HG03060 (cell line): ENCODE results near the gene COL8A1.
"Not testable (repeated sequence)": the region's sequence is repeated elsewhere in the genome, so short reads cannot be mapped to it uniquely, and the experiment has no call there.

Experiments used
- ATAC-seq: cut with Tn5 transposase; IDR thresholded peaks from one replicate; pipeline ENCODE4 v1.9.1; 2021; ENCODE audit warnings: low read depth, moderate number of reproducible peaks; ENCODE audit not compliant: unreplicated experiment

The COL8A1 gene

DNA sequence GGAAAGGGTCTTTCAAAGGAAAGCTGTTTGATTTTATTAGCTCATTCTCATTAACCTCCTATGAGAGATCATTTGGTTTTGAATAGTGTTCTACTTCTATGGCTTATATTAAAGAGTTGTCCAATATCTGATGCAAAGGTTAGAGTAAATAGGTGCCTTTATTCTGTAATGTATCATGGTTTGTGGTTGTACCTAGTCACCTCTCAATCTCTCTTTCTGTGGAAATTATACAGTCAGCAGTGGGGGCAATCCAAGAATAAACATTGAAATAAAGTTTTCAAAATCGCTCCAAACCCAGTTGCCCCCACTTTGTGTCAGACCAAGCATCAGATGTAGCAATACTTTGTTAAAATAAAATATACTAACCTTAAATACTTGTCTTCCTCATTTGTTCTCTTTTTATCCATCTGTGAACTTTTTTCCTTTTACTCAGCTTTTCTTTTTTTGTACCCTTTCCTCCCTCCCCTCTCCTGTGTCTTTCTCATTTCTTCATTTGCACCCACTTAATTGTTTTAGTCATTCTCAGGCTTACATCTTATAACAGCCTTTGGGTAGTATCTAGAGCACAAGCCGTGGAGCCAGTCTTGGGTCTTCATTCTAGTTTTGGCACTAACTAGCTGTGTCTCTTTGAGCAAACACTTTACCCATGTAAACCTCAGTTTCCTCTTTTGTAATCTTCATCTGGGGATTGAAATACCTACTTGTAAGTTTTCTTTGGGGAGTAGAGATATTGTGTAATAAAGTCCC is 196.0 kb downstream of the COL8A1 start:
- no peak for ATAC-seq

DNA sequence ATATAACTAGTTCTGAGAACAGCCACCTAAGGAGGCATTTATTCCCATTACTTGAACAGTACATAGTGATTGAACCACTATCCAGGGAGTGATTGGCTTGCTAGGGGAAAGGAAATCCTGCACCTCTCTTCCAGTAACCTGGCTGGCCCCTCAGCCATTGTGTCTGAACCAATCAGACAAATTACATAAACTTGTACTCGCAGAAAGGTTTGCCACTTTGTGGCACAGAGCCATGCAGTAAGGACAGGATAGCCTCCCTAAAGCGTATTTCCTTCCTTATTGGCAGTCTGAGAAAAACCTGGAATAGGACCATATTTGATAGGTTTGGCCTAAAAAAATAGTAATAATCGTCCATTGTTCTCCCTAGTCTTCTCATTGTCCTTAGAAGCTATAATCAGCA is 198.3 kb downstream of the COL8A1 start:
- ATAC-seq, result no peak

DNA sequence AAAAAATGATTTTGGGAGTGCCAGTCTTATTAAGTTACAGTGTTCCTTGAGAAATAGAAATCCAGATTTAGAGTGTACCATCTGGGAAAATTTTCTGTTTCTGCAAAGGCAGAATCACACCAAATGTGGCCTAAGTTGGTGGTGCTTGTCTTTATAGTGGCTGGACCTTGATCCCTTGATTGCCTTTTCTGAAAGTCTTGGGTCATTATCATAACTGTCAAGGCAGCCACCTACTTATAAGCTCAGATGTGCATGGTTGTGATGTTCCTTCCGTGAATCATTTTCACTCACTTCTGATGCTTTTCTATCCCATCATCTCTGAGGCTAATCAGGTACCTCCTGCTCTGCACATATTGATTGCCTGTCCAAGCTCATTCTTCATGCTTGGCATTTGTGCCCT is 199.3 kb downstream of the COL8A1 start:
- no peak for ATAC-seq

DNA sequence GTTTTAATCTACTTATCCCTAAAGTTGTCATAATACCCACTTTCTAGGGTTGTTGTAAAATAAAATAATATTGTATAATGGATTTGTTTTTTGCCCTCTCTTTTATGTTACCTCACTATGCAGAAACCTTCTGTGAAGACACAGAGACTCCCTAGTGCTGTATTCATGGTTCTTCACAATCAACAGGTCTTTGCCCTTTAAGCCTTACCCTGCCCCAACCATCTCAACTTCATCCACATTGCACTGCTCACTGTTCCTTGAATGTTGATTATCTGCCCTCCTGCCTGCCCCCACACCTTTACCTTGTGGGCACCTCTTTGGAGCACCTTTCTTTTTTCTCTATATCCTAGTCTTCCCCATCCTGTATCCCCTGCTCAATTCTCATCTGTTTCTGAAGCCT is 200.4 kb downstream of the COL8A1 start:
- ATAC-seq, result no peak

DNA sequence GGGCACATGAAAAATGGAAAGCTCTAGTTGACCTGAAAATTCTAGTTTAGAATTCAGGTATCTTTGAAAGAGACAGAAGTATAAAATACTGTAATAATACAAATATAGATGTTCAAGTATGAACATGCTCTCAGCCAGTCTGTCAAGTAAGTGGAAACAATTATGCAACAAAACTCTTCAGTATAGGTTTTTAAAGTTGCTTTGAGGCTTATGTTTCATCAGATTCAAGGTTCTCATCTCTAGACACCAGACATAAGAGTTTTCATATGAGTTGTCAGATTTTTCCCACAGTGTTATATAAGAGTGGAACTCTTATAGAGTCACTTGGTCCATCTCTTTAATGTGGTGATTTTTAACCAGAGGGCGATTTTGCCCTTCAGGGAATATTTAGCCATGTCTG is 201.2 kb downstream of the COL8A1 start:
- ATAC-seq, result no peak

DNA sequence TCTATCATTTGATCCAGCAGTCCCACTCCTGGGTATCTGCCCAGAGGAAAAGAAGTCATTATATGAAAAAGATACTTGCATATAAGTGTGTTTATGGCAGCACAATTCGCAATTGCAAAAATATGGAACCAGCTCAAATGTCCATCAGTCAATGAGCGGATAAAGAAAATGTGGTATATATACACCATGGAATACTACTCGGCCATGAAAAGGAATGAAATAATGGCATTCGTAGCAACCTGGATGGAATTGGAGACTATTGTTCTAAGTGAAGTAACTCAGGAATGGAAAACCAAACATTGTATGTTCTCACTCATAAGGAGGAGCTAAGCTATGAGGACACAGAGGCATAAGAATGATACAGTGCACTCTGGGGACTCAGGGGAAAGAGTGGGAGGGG is 203.6 kb downstream of the COL8A1 start:
- not testable (repeated sequence) for ATAC-seq

DNA sequence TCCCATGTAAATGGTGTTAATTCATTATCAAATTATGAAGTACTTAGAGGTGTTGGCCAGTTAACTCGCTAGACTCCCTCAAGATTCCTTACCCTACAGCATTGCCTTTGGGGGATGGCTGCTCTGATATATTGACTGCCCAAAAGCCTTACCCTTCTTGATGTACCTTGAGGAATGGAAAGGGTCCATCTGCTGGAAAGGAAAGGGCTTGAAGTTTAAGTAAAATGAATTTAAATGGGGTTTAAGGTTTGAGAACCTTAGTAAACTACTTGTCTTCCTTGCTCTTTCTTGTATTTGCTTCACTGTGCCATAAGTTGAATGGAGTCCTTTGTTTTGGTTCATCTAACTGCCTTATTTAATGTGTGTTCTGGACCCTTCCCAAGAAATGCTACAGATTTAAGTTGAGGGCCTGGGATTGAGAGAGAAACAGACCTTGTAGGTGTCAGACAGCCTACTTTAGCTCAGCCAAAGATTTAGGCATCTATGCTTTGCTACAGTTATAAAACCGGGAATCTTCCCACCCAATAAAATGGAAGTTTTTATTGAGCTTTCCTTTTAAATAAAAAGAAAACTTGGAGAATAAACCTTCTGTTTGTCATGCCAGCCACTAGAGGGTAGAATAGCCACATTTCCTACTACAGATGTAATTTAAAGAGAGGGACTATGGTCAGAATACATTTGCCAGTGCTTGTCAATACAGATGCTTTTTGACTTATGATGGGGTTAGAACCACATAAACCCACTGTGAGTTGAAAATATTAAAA is 204.6 kb downstream of the COL8A1 start:
- no peak for ATAC-seq

DNA sequence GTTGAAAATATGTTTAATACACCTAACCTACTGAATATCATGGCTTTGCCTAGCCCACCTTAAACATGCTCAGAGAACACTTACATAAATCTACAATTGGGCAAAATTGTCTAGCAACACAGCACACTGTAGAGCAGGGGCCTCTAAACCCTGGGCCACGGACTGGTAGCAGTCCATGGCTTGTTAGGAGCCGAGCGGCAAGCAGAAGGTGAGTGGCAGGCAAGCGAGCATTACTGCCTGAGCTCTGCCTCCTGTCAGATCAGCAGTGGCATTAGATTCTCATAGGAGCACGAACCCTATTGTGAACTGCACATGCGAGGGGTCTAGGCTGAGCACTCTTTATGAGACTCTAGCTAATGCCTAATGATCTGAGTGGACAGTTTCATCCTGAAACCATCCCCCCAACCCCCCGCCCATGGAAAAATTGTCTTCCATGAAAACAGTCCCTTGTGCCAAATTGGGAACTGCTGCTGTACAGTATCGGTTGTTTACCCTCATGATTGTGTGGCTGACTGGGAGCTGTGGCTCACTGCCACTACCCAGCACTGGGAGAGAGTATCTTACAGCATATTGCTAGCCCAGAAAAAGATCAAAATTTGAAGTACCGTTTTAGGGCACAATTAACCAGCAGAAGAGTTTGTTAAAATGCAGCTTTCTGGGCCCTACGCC is 205.3 kb downstream of the COL8A1 start:
- no peak for ATAC-seq

DNA sequence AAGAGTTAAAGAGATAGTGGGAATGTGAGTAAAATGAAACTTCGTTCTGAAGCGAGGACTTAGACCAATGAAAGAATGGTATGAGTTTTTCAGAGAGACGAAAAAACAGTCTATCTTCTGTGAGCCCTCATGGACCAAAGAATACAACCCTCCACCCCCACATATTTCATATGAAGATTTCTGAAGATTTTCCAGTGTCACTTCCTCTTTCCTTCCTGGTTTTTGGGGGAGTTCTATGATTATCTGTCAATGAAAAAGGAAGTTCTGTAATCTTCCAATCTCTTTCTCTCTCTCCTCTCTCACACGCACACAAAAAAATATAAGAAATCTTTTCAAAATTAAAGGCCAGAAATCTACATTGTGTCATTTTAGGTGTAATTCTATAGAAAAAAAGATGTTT is 206.9 kb downstream of the COL8A1 start:
- no peak for ATAC-seq

DNA sequence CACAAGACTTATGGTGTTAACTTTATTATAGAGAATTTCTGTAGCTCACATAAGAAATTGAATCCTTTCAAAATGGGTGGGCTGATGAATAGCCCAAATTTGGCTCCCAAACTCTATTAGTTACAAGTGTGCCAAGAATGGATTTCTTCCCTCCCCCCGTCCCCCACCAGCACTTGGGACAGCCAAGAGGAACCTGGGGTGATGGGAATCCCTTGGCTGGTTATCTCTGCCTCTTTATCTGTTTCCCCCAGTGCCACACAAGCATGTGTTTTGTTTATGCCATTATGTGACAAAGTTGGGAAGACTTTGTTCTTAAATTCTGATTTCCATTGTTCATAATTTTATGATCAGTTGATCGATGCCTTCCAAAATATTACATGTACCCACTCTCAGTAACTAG is 207.6 kb downstream of the COL8A1 start:
- no peak for ATAC-seq

DNA sequence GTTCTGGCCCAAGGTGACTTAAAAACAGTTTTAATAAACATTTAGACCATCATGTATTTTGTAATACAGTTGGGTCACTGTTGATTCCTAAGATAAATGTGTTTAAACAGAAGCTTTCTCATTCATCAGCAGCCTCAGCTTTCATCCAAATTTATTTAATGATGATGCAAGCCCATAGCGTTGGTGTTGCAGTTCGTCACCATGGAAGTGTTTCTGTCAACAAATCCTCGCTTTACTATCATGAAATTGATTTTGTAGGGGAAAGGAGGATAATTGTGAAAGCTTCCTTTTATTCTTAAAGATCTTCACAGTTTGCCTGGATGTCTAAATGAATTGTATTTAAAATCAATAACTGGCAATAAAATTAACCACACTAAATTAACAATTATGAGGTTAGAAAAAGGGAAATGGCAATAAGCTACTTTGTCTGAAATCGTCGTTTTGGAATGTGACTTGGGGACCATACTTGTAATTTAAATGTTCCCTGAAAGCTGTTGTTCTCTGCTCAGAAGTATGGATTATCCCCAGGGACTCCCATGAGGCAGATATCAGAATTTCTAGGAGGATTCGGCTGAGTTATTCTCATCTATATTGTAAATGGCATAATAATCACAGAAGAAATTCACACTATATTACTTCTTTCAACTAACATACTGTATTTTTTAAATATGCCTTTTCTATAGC is 208.2 kb downstream of the COL8A1 start:
- ATAC-seq, result no peak

DNA sequence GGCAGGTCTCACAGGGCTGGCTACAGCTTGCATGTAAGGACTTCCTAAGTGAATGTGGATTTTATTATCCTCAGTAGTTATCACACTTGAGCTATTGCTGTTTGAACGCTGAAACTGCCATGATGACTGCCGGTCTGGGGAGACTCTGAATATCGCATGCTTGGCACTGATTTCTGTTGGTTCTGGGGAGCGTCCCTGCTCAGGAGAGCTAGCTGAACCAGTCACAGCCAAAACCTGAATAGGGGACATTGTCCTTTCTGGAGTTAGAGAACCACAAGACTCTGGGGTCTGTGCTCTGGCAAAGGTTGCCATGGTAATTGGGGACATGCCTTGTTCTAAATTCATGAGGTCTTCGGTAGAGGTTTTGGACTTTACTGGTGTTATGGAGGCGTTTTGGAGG is 210.0 kb downstream of the COL8A1 start:
- no peak for ATAC-seq
